Osteocyte (in vitro differentiated cells): Measurements from ENCODE around the gene NSRP1. TPM values are rescaled to one million over a fixed set of nuclear protein-coding genes. Genes with fewer than 3 reads are reported as not detected.

ENCODE experiments used
- DNase-seq: peaks from one replicate; pipeline ENCODE4 v3.0.0; 2021; ENCODE audit warnings: mixed read lengths; ENCODE audit not compliant: unreplicated experiment; ENCODE audit errors: extremely low spot score
- H3K27ac Mint-ChIP-seq: one replicate; pipeline ENCODE4 v1.8.0; 2021; ENCODE audit warnings: mild to moderate bottlenecking, mixed read lengths; ENCODE audit not compliant: unreplicated experiment
- H3K27me3 Mint-ChIP-seq: one replicate; pipeline ENCODE4 v1.8.0; 2021; ENCODE audit warnings: mixed read lengths; ENCODE audit not compliant: unreplicated experiment
- H3K36me3 Mint-ChIP-seq: one replicate; pipeline ENCODE4 v1.8.0; 2021; ENCODE audit warnings: mixed read lengths; ENCODE audit not compliant: unreplicated experiment
- H3K4me1 Mint-ChIP-seq: one replicate; pipeline ENCODE4 v1.8.0; 2021; ENCODE audit warnings: mixed read lengths; ENCODE audit not compliant: unreplicated experiment
- H3K4me3 Mint-ChIP-seq: one replicate; pipeline ENCODE4 v1.8.0; 2021; ENCODE audit warnings: mild to moderate bottlenecking, moderate library complexity, mixed read lengths; ENCODE audit not compliant: unreplicated experiment
- H3K9me3 Mint-ChIP-seq: one replicate; pipeline ENCODE4 v1.8.0; 2021; ENCODE audit warnings: mixed read lengths; ENCODE audit not compliant: unreplicated experiment
- total RNA-seq: library from RNA; stranded (reverse); gene quantifications from 2 replicates; pipeline ENCODE4 v1.2.1, GENCODE V29; 2021
- TF ChIP-seq, protein P1 (sequence below): fragments of 200-600 bp; sonication (generic); IDR thresholded peaks from 2 replicates; pipeline ENCODE4 v1.5.0; 2021; ENCODE audit warnings: antibody characterized with exemption, mild to moderate bottlenecking, moderate library complexity

The NSRP1 gene
- total RNA-seq, 1 donor from 2014 or later: 26.5 TPM

DNA sequence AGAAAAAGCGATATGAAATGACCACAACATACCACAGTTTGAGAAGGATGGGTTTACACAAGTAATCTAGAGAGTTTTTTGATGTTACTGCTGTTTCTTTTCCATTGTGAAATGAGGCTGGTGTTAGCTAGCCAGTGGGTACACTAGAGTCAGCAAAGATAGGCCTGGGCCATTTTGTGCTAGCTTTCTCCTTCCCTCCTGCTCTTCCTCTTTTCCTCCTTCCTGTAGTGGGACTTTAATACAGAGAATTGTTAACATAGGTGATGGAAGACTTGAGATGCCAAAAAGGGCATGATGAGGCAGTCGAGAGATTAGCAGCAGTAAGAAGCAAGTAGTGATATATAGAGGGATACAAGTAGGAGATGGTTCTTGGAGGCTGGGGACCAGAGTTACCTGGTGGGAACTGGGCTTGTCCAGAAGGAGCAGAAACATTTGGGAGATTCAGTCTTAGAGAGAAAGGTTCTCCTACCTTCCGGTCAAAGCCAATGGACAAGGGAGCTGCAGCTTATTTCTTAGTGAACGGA is 7.7 kb downstream of the NSRP1 start:
- Mint-ChIP-seq H3K4me3 (no peak overlapping the region), H3K9me3 (no peaks in the 10 kb centered on the region), H3K27ac (peak overlapping the region; percentile 46), H3K36me3 (peaks cover 15% of the 10 kb centered on the region), H3K4me1 (peaks cover 17% of the 10 kb centered on the region), H3K27me3 (no peaks in the 10 kb centered on the region)
- TF ChIP-seq, protein P1, sequence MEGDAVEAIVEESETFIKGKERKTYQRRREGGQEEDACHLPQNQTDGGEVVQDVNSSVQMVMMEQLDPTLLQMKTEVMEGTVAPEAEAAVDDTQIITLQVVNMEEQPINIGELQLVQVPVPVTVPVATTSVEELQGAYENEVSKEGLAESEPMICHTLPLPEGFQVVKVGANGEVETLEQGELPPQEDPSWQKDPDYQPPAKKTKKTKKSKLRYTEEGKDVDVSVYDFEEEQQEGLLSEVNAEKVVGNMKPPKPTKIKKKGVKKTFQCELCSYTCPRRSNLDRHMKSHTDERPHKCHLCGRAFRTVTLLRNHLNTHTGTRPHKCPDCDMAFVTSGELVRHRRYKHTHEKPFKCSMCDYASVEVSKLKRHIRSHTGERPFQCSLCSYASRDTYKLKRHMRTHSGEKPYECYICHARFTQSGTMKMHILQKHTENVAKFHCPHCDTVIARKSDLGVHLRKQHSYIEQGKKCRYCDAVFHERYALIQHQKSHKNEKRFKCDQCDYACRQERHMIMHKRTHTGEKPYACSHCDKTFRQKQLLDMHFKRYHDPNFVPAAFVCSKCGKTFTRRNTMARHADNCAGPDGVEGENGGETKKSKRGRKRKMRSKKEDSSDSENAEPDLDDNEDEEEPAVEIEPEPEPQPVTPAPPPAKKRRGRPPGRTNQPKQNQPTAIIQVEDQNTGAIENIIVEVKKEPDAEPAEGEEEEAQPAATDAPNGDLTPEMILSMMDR: no peak
- no peak for DNase-seq

DNA sequence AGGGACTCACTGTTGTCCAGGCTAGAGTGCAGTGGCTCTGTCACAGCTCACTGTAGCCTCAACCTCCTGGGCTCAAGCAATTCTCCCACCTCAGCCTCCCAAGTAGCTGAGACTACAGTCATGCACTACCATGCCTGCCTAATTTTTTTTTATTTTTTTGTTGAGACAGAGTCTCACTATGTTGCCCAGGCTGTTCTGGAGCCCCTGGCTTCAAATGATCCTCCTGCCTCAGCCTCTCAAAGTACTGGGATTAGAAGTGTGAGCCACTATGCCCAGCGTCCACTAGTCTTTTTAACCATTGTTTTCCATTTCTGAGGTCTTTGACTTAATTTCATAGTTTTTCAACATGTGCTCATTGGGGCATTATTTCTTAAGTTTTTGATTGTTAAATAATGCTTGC is 13.5 kb downstream of the NSRP1 start:
- Mint-ChIP-seq H3K36me3 (peaks cover 26% of the 10 kb centered on the region), H3K4me3 (no peak overlapping the region), H3K4me1 (peaks cover 4% of the 10 kb centered on the region), H3K9me3 (no peaks in the 10 kb centered on the region), H3K27me3 (no peaks in the 10 kb centered on the region), H3K27ac (no peak overlapping the region)
- TF ChIP-seq, protein P1: no peak
- no peak for DNase-seq

DNA sequence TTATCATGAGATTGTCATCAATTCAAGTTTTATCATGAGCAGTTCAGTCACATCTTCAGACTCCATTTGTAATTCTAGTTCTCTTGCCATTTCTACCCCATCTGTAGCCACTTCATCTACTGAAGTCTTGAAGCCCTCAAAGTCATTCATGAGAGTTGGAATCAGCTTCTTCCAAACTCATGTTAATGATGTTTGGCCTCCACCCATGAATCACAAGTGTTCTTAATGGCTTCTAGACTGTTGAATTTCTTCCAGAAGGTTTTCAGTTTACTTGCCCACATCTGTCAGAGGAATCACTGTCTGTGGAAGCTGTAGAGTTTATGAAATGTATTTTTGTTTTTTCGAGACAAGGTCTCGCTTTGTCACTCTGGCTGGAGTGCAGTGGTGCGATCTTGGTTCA is 16.0 kb downstream of the NSRP1 start:
- Mint-ChIP-seq H3K4me1 (peaks cover 7% of the 10 kb centered on the region), H3K36me3 (peaks cover 28% of the 10 kb centered on the region), H3K4me3 (no peak overlapping the region), H3K9me3 (no peaks in the 10 kb centered on the region), H3K27ac (no peak overlapping the region), H3K27me3 (no peaks in the 10 kb centered on the region)
- TF ChIP-seq, protein P1: no peak
- DNase-seq: no peak

DNA sequence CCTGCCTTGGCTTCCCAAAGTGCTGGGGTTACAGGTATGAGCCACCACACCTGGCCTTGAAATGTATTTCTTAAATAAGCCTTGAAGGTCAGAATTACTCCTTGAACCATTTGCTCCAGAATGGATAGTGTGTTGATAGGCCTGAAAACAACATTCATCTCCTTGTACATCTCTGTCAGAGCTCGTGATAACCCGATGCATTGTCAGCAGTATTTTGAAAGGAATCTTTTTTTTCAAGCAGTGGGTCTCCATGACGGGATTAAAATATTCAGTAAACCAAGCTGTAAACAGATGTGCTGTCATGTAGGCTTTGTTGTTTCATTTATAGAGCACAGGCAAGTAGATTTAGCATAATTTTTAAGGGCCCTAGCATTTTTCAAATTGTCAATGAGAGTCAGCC is 16.6 kb downstream of the NSRP1 start:
- Mint-ChIP-seq H3K36me3 (peaks cover 28% of the 10 kb centered on the region), H3K9me3 (no peaks in the 10 kb centered on the region), H3K4me3 (no peak overlapping the region), H3K27me3 (no peaks in the 10 kb centered on the region), H3K27ac (no peak overlapping the region), H3K4me1 (peaks cover 10% of the 10 kb centered on the region)
- DNase-seq: no peak
- TF ChIP-seq, protein P1: no peak

DNA sequence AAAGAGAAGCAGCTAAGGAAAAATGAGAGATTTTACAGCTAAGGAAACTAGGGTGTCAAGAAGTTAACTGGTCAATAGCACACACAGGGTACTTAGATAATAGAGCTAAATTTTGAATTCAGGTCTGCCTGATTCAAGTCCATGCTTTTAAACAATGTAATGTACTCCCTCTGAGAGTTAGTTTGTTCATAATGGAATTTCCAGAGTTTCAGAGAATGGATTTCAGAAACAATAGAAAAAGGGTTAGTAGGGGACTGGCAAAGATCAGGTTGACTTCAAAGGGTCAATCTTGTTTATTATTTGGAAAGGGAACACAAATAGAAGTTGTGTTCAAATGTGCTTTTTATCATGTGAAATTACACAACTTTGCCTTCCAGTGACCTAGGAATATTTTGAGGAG is 17.9 kb downstream of the NSRP1 start:
- peaks cover 10% of the 10 kb centered on the region for H3K4me1 Mint-ChIP-seq
- peaks cover 29% of the 10 kb centered on the region for H3K36me3 Mint-ChIP-seq
- no peak overlapping the region for H3K4me3 Mint-ChIP-seq
- no peaks in the 10 kb centered on the region for H3K9me3 Mint-ChIP-seq
- no peak for DNase-seq
- H3K27ac Mint-ChIP-seq: no peak overlapping the region
- H3K27me3 Mint-ChIP-seq: no peaks in the 10 kb centered on the region
- TF ChIP-seq, protein P1: no peak
